WI38 (cell line): ENCODE measurements around the gene TTLL5.

Experiments
- H3K4me3 ChIP-seq: 2 replicates; pipeline ENCODE4 v1.5.1; 2011; ENCODE audit warnings: low read depth, mild to moderate bottlenecking, control low read depth, low read length
- TF ChIP-seq, protein P1 (sequence below): IDR thresholded peaks from 2 replicates; pipeline ENCODE4 v1.5.1; 2012; ENCODE audit warnings: low read depth, mild to moderate bottlenecking, control low read depth, low read length

Gene TTLL5

DNA sequence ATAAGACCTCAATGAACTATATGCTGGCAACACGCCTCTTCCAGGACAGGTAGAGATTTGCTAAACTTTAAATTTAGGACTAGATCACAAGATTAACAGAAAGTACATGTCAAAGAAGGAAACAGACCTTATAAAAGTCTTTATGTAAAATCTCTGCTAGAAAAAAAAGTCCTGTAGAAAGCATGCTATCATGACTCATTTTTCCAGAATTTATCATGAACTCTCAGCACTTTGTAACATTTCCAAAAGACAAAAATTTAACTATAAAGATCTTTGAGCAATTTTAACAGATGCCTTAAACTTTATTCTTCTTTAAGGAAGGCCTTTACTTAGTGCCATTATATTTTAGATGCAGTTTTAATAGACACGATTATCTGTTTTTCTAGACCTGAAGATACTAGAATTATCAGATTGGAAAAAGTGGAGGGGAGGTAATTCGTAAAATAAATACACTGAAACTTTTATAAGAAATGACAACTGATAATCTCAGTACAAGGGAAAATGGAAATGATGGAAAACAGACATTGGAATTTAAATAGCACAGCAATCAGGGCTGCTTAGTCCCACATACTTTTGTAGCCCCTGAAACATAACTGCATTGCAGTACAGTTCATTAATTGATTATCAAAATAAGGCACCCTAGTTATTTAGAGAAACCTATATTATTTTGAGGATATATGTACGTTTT is 92.0 kb downstream of the TTLL5 start:
- TF ChIP-seq, protein P1, sequence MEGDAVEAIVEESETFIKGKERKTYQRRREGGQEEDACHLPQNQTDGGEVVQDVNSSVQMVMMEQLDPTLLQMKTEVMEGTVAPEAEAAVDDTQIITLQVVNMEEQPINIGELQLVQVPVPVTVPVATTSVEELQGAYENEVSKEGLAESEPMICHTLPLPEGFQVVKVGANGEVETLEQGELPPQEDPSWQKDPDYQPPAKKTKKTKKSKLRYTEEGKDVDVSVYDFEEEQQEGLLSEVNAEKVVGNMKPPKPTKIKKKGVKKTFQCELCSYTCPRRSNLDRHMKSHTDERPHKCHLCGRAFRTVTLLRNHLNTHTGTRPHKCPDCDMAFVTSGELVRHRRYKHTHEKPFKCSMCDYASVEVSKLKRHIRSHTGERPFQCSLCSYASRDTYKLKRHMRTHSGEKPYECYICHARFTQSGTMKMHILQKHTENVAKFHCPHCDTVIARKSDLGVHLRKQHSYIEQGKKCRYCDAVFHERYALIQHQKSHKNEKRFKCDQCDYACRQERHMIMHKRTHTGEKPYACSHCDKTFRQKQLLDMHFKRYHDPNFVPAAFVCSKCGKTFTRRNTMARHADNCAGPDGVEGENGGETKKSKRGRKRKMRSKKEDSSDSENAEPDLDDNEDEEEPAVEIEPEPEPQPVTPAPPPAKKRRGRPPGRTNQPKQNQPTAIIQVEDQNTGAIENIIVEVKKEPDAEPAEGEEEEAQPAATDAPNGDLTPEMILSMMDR, result no peak
- no peak overlapping the region for H3K4me3 ChIP-seq

DNA sequence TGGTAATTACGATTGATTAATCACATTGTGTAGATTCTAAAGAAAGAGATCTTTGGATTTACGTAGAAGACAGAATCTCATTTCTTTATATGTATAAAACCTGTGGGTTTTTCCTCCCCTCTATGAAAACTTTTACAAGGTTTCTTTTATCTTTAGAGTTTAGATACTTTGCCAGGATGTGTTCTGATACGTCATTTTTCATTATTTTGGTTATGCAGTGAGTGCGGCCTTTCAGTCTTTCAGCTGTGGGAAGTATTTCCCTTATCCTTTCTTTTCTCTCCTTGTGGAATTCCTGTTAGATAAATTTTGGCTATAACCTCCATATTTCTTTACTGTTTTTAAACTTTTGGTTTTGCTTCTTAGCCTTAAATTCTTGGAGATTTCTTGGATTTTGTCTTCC is 92.7 kb downstream of the TTLL5 start:
- H3K4me3 ChIP-seq, result no peak overlapping the region
- TF ChIP-seq, protein P1, result no peak

DNA sequence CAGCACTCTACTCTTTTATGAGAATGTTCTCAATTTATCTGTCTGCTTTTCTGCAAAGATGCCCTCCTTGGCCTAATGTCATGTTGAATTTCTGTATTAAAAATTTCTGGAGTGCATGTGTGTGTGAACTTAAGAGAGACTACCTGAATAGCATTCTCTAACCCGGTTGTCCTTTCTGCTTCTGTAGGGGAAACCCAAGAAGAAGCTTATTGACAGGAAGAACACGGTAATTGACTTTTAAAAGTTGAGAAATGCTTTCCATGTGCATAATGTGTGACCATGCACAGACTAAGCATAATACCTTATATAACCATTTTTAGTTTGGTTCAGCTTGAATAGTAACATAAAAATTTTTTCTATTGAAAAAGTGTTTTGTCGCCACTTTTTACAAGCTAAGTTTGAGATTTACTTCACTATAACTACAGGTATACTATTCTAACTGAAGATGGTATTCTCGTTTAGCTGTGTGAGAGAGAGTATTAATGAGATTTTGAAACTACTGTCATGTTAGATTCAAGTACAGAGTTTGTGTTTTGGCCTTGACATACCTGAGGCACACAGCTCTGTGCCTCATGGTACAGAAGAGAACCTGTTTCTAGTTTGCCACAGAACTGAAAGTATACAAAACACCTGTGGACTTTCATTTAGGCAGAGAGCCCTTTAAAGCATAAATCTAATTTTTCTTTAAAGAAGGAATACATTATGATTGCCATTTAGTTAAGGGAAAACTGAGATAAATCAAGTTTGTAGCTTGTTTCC is 96.8 kb downstream of the TTLL5 start:
- no peak overlapping the region for H3K4me3 ChIP-seq
- TF ChIP-seq, protein P1, result no peak

- no peak overlapping the region for H3K4me3 ChIP-seq
- TF ChIP-seq, protein P1, result no peak
Measured at GRCh38 chr14:75764020-75764419, 103.0 kb downstream of the TTLL5 start.

- TF ChIP-seq, protein P1, result no peak
- no peak overlapping the region for H3K4me3 ChIP-seq
Measured at GRCh38 chr14:75769047-75769685, 108.1 kb downstream of the TTLL5 start.

DNA sequence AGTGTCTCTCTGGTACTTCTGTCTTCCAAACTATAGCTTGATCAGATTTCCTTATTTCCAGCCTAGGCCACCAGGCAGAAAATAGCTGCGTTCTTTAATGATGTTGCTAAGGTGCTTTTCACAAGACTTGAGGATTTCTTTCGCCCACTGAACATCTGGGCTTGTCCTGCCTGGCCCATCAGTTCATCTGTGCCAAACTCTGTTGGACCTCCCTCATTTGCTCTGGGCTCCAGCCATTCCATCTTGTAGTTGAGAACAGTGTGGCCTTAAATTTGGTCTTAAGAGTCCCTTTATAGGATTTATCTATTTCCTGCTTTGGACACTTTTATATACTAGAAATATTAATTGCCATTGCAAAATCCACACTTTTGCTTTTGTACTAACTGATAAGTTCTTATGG is 109.6 kb downstream of the TTLL5 start:
- TF ChIP-seq, protein P1, result no peak
- H3K4me3 ChIP-seq, result no peak overlapping the region

GRCh38 chr14:75771595-75771994 is 110.5 kb downstream of the TTLL5 start:
- TF ChIP-seq, protein P1, result no peak
- no peak overlapping the region for H3K4me3 ChIP-seq
